Measurements from ENCODE around the gene HEXIM2. TPM values are rescaled to one million over a fixed set of nuclear protein-coding genes. Genes with fewer than 3 reads are reported as not detected.

The HEXIM2 gene
- total and polyA plus RNA-seq, 2 of the 13 experiments (the other 11 are each of a cell fraction or from before 2014, with no cell fraction given) = 27.1 to 32.4 TPM

- TF ChIP-seq MXD3 (CRISPR knock-in tag; IDR thresholded peaks at IDR 0.05) (no peak), ZNF557 (CRISPR knock-in tag; IDR thresholded peaks at IDR 0.05) (no peak), TFDP2 (CRISPR knock-in tag; IDR thresholded peaks at IDR 0.05) (no peak), TOE1 (CRISPR knock-in tag; IDR thresholded peaks at IDR 0.05) (no peak), SIN3B (IDR thresholded peaks at IDR 0.05; ENCODE audit: low read length) (no peak), CENPT (CRISPR knock-in tag; IDR thresholded peaks at IDR 0.05; ENCODE audit: low read depth) (no peak), USF2 (IDR thresholded peaks at IDR 0.05; ENCODE audit: low read depth, low read length) (no peak), USF2 (CRISPR knock-in tag; IDR thresholded peaks at IDR 0.05; ENCODE audit: borderline replicate concordance) (no peak), E2F2 (CRISPR knock-in tag; IDR thresholded peaks at IDR 0.05; ENCODE audit: borderline replicate concordance) (no peak), POLR2A (IDR thresholded peaks at IDR 0.05; ENCODE audit: insufficient read depth in 1 of 2, low read depth in 2 of 2, low read length in 2 of 2) (no peak), ASH2L (IDR thresholded peaks at IDR 0.05; ENCODE audit: insufficient read length, low read depth, low read length) (no peak), KMT2A (CRISPR knock-in tag; IDR thresholded peaks at IDR 0.05) (no peak), ZFY (CRISPR knock-in tag; IDR thresholded peaks at IDR 0.05) (no peak), ZNF253 (CRISPR knock-in tag; IDR thresholded peaks at IDR 0.05; ENCODE audit: borderline replicate concordance) (no peak), ZFP62 (CRISPR knock-in tag; IDR thresholded peaks at IDR 0.05) (no peak), ZNF121 (CRISPR knock-in tag; IDR thresholded peaks at IDR 0.05) (0 out of 2 replicates have a peak, but pooled peaks have one; percentile 27), ZNF326 (CRISPR knock-in tag; IDR thresholded peaks at IDR 0.05; ENCODE audit: borderline replicate concordance) (no peak), ZNF790 (CRISPR knock-in tag; IDR thresholded peaks at IDR 0.05; ENCODE audit: borderline replicate concordance) (no peak), ZNF883 (CRISPR knock-in tag; IDR thresholded peaks at IDR 0.05; ENCODE audit: not compliant biosample characterization) (no peak), MAZ (IDR thresholded peaks at IDR 0.05; ENCODE audit: borderline replicate concordance, low read depth, low read length) (no peak), MAZ (CRISPR knock-in tag; IDR thresholded peaks at IDR 0.05; ENCODE audit: low read depth) (no peak), TGIF2 (CRISPR knock-in tag; IDR thresholded peaks at IDR 0.05) (no peak), ETV6 (CRISPR knock-in tag; conservative IDR thresholded peaks at IDR 0.05) (no peak), ZBTB8A (CRISPR knock-in tag; IDR thresholded peaks at IDR 0.05; ENCODE audit: borderline replicate concordance, low read depth) (no peak), MATR3 (CRISPR knock-in tag; IDR thresholded peaks at IDR 0.05) (no peak)
These were observed 48.9 kb upstream of the HEXIM2 start (continued) for GRCh38 chr17:45112559-45113423.
